WTC11 (cell line): Measurements from ENCODE around the gene JAKMIP1. TPM values are rescaled to one million over a fixed set of nuclear protein-coding genes. Genes with fewer than 3 reads are reported as not detected.

ENCODE experiments used
- ATAC-seq: fragments of 200-7000 bp; cut with Tn5 transposase; 2 replicates; pipeline ENCODE4 v1.10.0; 2021; ENCODE audit warnings: mild to moderate bottlenecking, moderate library complexity
- CTCF ChIA-PET: fragments of 300-600 bp; sonication (Branson Sonifier 250); formaldehyde crosslinking; loops from one replicate; lab custom pipeline; 2021; ENCODE audit warnings: antibody characterized with exemption; lab: Charles Lee
- POLR2A ChIA-PET: fragments of 350-600 bp; sonication (Branson Sonifier 250); formaldehyde crosslinking; loops from one replicate; lab custom pipeline; 2021; ENCODE audit warnings: antibody characterized with exemption; lab: Charles Lee
- DNase-seq: peaks from one replicate; pipeline ENCODE4 v3.0.0; 2021; ENCODE audit warnings: low spot score
- H3K27ac Mint-ChIP-seq: 2 replicates; pipeline ENCODE4 v1.8.0; 2021; ENCODE audit warnings: mixed read lengths
- H3K27me3 Mint-ChIP-seq: 2 replicates; pipeline ENCODE4 v1.8.0; 2021; ENCODE audit warnings: low read depth, mild to moderate bottlenecking, moderate library complexity, mixed read lengths
- H3K36me3 Mint-ChIP-seq: 2 replicates; pipeline ENCODE4 v1.8.0; 2021; ENCODE audit warnings: mixed read lengths
- H3K4me1 Mint-ChIP-seq: 2 replicates; pipeline ENCODE4 v1.8.0; 2022; ENCODE audit warnings: mixed read lengths
- H3K4me3 Mint-ChIP-seq: 2 replicates; pipeline ENCODE4 v1.8.0; 2021; ENCODE audit warnings: mild to moderate bottlenecking, moderate library complexity, mixed read lengths
- H3K9me3 Mint-ChIP-seq: 2 replicates; pipeline ENCODE4 v1.8.0; 2021; ENCODE audit warnings: mixed read lengths
- AFF4 ChIP-seq: sonication (generic); formaldehyde crosslinking; IDR thresholded peaks from 2 replicates; pipeline ENCODE4 v1.8.1; 2023; ENCODE audit warnings: mild to moderate bottlenecking, missing genetic modification reagents, borderline replicate concordance
- E2F1 ChIP-seq: sonication (generic); formaldehyde crosslinking; IDR thresholded peaks from 2 replicates; pipeline ENCODE4 v1.8.0; 2022; ENCODE audit warnings: mild to moderate bottlenecking, missing genetic modification reagents
- E2F4 ChIP-seq: sonication (generic); formaldehyde crosslinking; IDR thresholded peaks from 2 replicates; pipeline ENCODE4 v1.8.1; 2022; ENCODE audit warnings: low read depth, mild to moderate bottlenecking, moderate library complexity, missing genetic modification reagents, borderline replicate concordance
- E2F5 ChIP-seq: sonication (generic); formaldehyde crosslinking; IDR thresholded peaks from 2 replicates; pipeline ENCODE4 v1.8.1; 2022; ENCODE audit warnings: mild to moderate bottlenecking, moderate library complexity, missing genetic modification reagents
- FOXJ3 ChIP-seq: sonication (generic); formaldehyde crosslinking; IDR thresholded peaks from 2 replicates; pipeline ENCODE4 v1.9.0; 2021; ENCODE audit warnings: missing genetic modification reagents, mild to moderate bottlenecking, borderline replicate concordance
- HMGA2 ChIP-seq: fragments of 250-450 bp; sonication (Bioruptor Pico); IDR thresholded peaks from 2 replicates; pipeline ENCODE4 v1.4.0; 2021; ENCODE audit warnings: mild to moderate bottlenecking, moderate library complexity
- MXD4 ChIP-seq: fragments of 250-450 bp; sonication (Bioruptor Pico); IDR thresholded peaks from 2 replicates; pipeline ENCODE4 v1.8.0; 2021; ENCODE audit warnings: mild to moderate bottlenecking, moderate library complexity, borderline replicate concordance
- MYBL2 ChIP-seq: sonication (generic); formaldehyde crosslinking; IDR thresholded peaks from 2 replicates; pipeline ENCODE4 v1.8.1; 2023; ENCODE audit warnings: mild to moderate bottlenecking, moderate library complexity, missing genetic modification reagents
- NFATC4 ChIP-seq: fragments of 250-450 bp; sonication (Bioruptor Pico); IDR thresholded peaks from 2 replicates; pipeline ENCODE4 v1.9.0; 2021; ENCODE audit warnings: mild to moderate bottlenecking
- PREB ChIP-seq: sonication (generic); formaldehyde crosslinking; IDR thresholded peaks from 2 replicates; pipeline ENCODE4 v1.8.1; 2022; ENCODE audit warnings: mild to moderate bottlenecking, missing genetic modification reagents, moderate library complexity, borderline replicate concordance
- RORB ChIP-seq: fragments of 250-450 bp; sonication (Bioruptor Pico); IDR thresholded peaks from 2 replicates; pipeline ENCODE4 v1.9.0; 2021; ENCODE audit warnings: mild to moderate bottlenecking
- TCF7 ChIP-seq: sonication (generic); formaldehyde crosslinking; IDR thresholded peaks from 2 replicates; pipeline ENCODE4 v1.8.0; 2022; ENCODE audit warnings: mild to moderate bottlenecking, low read depth, missing genetic modification reagents, moderate library complexity
- USF1 ChIP-seq: sonication (generic); formaldehyde crosslinking; IDR thresholded peaks from 2 replicates; pipeline ENCODE4 v1.8.0; 2022; ENCODE audit warnings: mild to moderate bottlenecking, missing genetic modification reagents
- ZBTB21 ChIP-seq: sonication (generic); formaldehyde crosslinking; IDR thresholded peaks from 2 replicates; pipeline ENCODE4 v1.8.1; 2023; ENCODE audit warnings: mild to moderate bottlenecking, missing genetic modification reagents, borderline replicate concordance
- ZNF121 ChIP-seq: sonication (generic); formaldehyde crosslinking; IDR thresholded peaks from 2 replicates; pipeline ENCODE4 v1.8.0; 2023; ENCODE audit warnings: missing genetic modification reagents
- ZNF281 ChIP-seq: sonication (generic); formaldehyde crosslinking; IDR thresholded peaks from 2 replicates; pipeline ENCODE4 v1.8.0; 2023; ENCODE audit warnings: mild to moderate bottlenecking, missing genetic modification reagents
- ZNF423 ChIP-seq: fragments of 250-450 bp; sonication (Bioruptor Pico); IDR thresholded peaks from 2 replicates; pipeline ENCODE4 v2.1.2; 2022; ENCODE audit warnings: mild to moderate bottlenecking, moderate library complexity
- ZNF512 ChIP-seq: sonication (generic); formaldehyde crosslinking; IDR thresholded peaks from 2 replicates; pipeline ENCODE4 v1.8.1; 2022; ENCODE audit warnings: missing genetic modification reagents, borderline replicate concordance
- total RNA-seq: library from RNA; stranded (reverse); gene quantifications from 3 replicates; pipeline ENCODE4 v1.2.3, GENCODE V29; 2021

The JAKMIP1 gene
- total RNA-seq, 1 experiment from 2014 or later, result 4.0 TPM

- Mint-ChIP-seq H3K27me3 (peaks cover 25% of the 10 kb centered on the region), H3K27ac (no peak overlapping the region), H3K9me3 (peaks cover 16% of the 10 kb centered on the region), H3K4me1 (peaks cover 4% of the 10 kb centered on the region), H3K36me3 (peaks cover 12% of the 10 kb centered on the region), H3K4me3 (no peak overlapping the region)
- ChIA-PET POLR2A (no interaction called here), CTCF (interaction anchor here (0.7 to 1.3 kb wide), 4 partner anchors 10 to 92 kb away, joined by 3 to 5 read pairs (median 4); no protein-coding TSS in a partner anchor)
- no peak for TF ChIP-seq TCF7
- TF ChIP-seq ZNF121, result no peak
- TF ChIP-seq ZBTB21 (CRISPR knock-in tag), result no peak
- TF ChIP-seq RORB (CRISPR knock-in tag), result no peak
- TF ChIP-seq ZNF512 (CRISPR knock-in tag), result no peak
- no peak for TF ChIP-seq MYBL2
- no peak for TF ChIP-seq HMGA2 (CRISPR knock-in tag)
- TF ChIP-seq E2F1 (CRISPR knock-in tag), result no peak
- TF ChIP-seq NFATC4 (CRISPR knock-in tag), result no peak
- TF ChIP-seq USF1 (CRISPR knock-in tag), result no peak
- TF ChIP-seq AFF4 (CRISPR knock-in tag), result no peak
- no peak for TF ChIP-seq E2F5
- no peak for TF ChIP-seq FOXJ3 (CRISPR knock-in tag)
- TF ChIP-seq E2F4 (CRISPR knock-in tag), result no peak
- peak; percentile 24; the same call in 1 of the 2 replicates for ATAC-seq
- no peak for DNase-seq
Observed at GRCh38 chr4:6239968-6240367, 39.6 kb upstream of the JAKMIP1 start.

GRCh38 chr4:6239486-6239885 lies 39.1 kb upstream of the JAKMIP1 start:
- Mint-ChIP-seq H3K4me3 (no peak overlapping the region), H3K27me3 (peaks cover 20% of the 10 kb centered on the region), H3K36me3 (peaks cover 7% of the 10 kb centered on the region), H3K4me1 (no peaks in the 10 kb centered on the region; the same call in 1 of the 2 replicates), H3K9me3 (peaks cover 11% of the 10 kb centered on the region), H3K27ac (no peak overlapping the region)
- ATAC-seq (no peak), DNase-seq (no peak)
- ChIA-PET CTCF (interaction anchor here (1.0 to 1.3 kb wide), 2 partner anchors 11 to 93 kb away, joined by 3 to 5 read pairs; no protein-coding TSS in a partner anchor), POLR2A (no interaction called here)
- TF ChIP-seq PREB (CRISPR knock-in tag), result no peak
- no peak for TF ChIP-seq ZNF423 (CRISPR knock-in tag)
- no peak for TF ChIP-seq E2F1 (CRISPR knock-in tag)
- no peak for TF ChIP-seq ZNF281 (CRISPR knock-in tag)
- no peak for TF ChIP-seq USF1 (CRISPR knock-in tag)
- no peak for TF ChIP-seq ZNF121
- TF ChIP-seq NFATC4 (CRISPR knock-in tag), result no peak
- TF ChIP-seq MXD4 (CRISPR knock-in tag), result no peak
- no peak for TF ChIP-seq FOXJ3 (CRISPR knock-in tag)
